HG03060 (cell line): ENCODE data around the gene GAGE12J.
"Not testable (repeated sequence)": the region's sequence is repeated elsewhere in the genome, so short reads cannot be mapped to it uniquely, and the experiment has no call there.

Experiments
- ATAC-seq: cut with Tn5 transposase; IDR thresholded peaks from one replicate; pipeline ENCODE4 v1.9.1; 2021; ENCODE audit warnings: low read depth, moderate number of reproducible peaks; ENCODE audit not compliant: unreplicated experiment

GAGE12J gene

GRCh38 chrX:49309401-49309981 lies 12.3 kb upstream of the GAGE12J start:
- ATAC-seq, result no peak

GRCh38 chrX:49310371-49310770 lies 11.5 kb upstream of the GAGE12J start:
- no peak for ATAC-seq

GRCh38 chrX:49312176-49312575 lies 9.7 kb upstream of the GAGE12J start:
- ATAC-seq, result no peak

GRCh38 chrX:49316085-49316484 lies 5.8 kb upstream of the GAGE12J start:
- no peak for ATAC-seq

- ATAC-seq, result not testable (repeated sequence)
These were observed 429 bp downstream of the GAGE12J start for GRCh38 chrX:49322266-49322665.

GRCh38 chrX:49323735-49324134 lies 1.9 kb downstream of the GAGE12J start:
- ATAC-seq, result not testable (repeated sequence)

- not testable (repeated sequence) for ATAC-seq
These were observed 8.6 kb downstream of the GAGE12J start for GRCh38 chrX:49330421-49330820.

GRCh38 chrX:49331282-49331681 lies 9.4 kb downstream of the GAGE12J start, which contains the start of gene GAGE13:
Gene GAGE13, plus strand, starts transcription at chrX:49331582. Its CDS starts 1,156 bp downstream, at chrX:49332738.
- ATAC-seq, result not testable (repeated sequence)

GRCh38 chrX:49331841-49332240 lies 10.0 kb downstream of the GAGE12J start:
- not testable (repeated sequence) for ATAC-seq

- ATAC-seq, result not testable (repeated sequence)
These were observed 19.6 kb downstream of the GAGE12J start for GRCh38 chrX:49341449-49341848.

GRCh38 chrX:49344496-49345175 lies 22.8 kb downstream of the GAGE12J start:
- not testable (repeated sequence) for ATAC-seq

- not testable (repeated sequence) for ATAC-seq
These were observed 23.6 kb downstream of the GAGE12J start for GRCh38 chrX:49345402-49345801.

- not testable (repeated sequence) for ATAC-seq
These were observed 24.3 kb downstream of the GAGE12J start for GRCh38 chrX:49346150-49346549.
